ENCODE results near the gene NSMCE3. TPM values are rescaled to one million over a fixed set of nuclear protein-coding genes. Genes with fewer than 3 reads are reported as not detected.
"Not testable (repeated sequence)": the region's sequence is repeated elsewhere in the genome, so short reads cannot be mapped to it uniquely, and the experiment has no call there.

The NSMCE3 gene
- total and polyA plus RNA-seq, 9 of the 15 experiments (the other 6 are each of a cell fraction or from before 2014, with no cell fraction given) = 0.92 to 8.4 (median 5.4) TPM

- 14% methylated on average over 14 of the region's 19 CpGs for WGBS (ENCODE audit: insufficient coverage, low coverage, missing lambda C conversion rate)
These were observed 45.2 kb downstream of the NSMCE3 start for GRCh38 chr15:29224235-29224986.

GRCh38 chr15:29223640-29224039 is 46.0 kb downstream of the NSMCE3 start:
- H3K9ac ChIP-seq (ENCODE audit: insufficient read depth in 1 of 2, low read depth in 2 of 2, low read length in 2 of 2) = no peak overlapping the region
- H4K20me1 ChIP-seq (replicated peaks; ENCODE audit: control insufficient read depth, insufficient read depth, low read length) = no peaks in the 10 kb centered on the region; the same call in 1 of the 2 replicates
- ATAC-seq (no peak; the same call in 1 of the 3 replicates), FAIRE-seq (no peak), DNase-seq (ENCODE audit: extremely low read depth in 1 of 4, low spot score in 3 of 4) (no peak)
- H3K79me2 ChIP-seq (ENCODE audit: control insufficient read depth, insufficient read depth, low read length) = no peaks in the 10 kb centered on the region
- no peaks in the 10 kb centered on the region for H3K36me3 ChIP-seq (ENCODE audit: control insufficient read depth, insufficient read depth, low read length)
- H3K4me2 ChIP-seq (ENCODE audit: insufficient read depth, low read length) = peak overlapping the region; percentile 41
- BruUV-seq (replicated peaks) = no TSS peak
- in situ Hi-C loops (cut with MboI) (no loop called here), intact Hi-C loops (cut with micrococcal nuclease) (no loop called here)
- ChIA-PET POLR2A (interaction anchor here (0.7 kb wide), 2 partner anchors 94 to 96 kb away, joined by 3 to 4 read pairs; no protein-coding TSS in a partner anchor), CTCF (ENCODE audit: low intra/inter-chr PET ratio) (no interaction called here)
- H3K4me1 ChIP-seq (replicated peaks in 1 of 2; ENCODE audit: control insufficient read depth in 2 of 2, insufficient read depth in 2 of 2, low read length in 2 of 2) = peaks cover 0 to 7% of the 10 kb centered on the region in 2 experiments; a peak in 2 of 5 replicates
- no peak overlapping the region for H3K27ac ChIP-seq (ENCODE audit: extremely low read depth, low read depth, low read length)
- no peaks in the 10 kb centered on the region for H3K9me1 ChIP-seq (ENCODE audit: control insufficient read depth, insufficient read depth, low read length)
- no peak overlapping the region for H3K4me3 ChIP-seq
- H2AFZ ChIP-seq (ENCODE audit: low read depth, low read length) = 0 out of 2 replicates have a peak overlapping the region, but pooled peaks have one; percentile 8
- peaks cover 33 to 59% of the 10 kb centered on the region in 2 experiments for H3K27me3 ChIP-seq (ENCODE audit: control insufficient read depth in 2 of 2, insufficient read depth in 2 of 2, low read length in 2 of 2)
- no peaks in the 10 kb centered on the region for H3K9me3 ChIP-seq (replicated peaks; ENCODE audit: control insufficient read depth, insufficient read depth, low read depth, low read length)
- 3% methylated on average over 11 of the region's 11 CpGs for WGBS (ENCODE audit: insufficient coverage, low coverage, missing lambda C conversion rate)
- TF ChIP-seq ZZZ3 (IDR thresholded peaks at IDR 0.05) (no peak), ZNF280B (CRISPR knock-in tag; IDR thresholded peaks at IDR 0.05) (no peak), GATAD2A (IDR thresholded peaks at IDR 0.05) (no peak), GATAD2B (IDR thresholded peaks at IDR 0.05; ENCODE audit: borderline replicate concordance) (no peak), ETS1 (conservative IDR thresholded peaks at IDR 0.05; ENCODE audit: control insufficient read depth, low read depth, low read length) (no peak), BRF2 (IDR thresholded peaks at IDR 0.05; ENCODE audit: borderline replicate concordance, insufficient read depth, insufficient read length) (no peak)

More at GRCh38 chr15:29224235-29224986, 45.2 kb downstream of the NSMCE3 start:
- BruUV-seq (replicated peaks); H4K20me1 ChIP-seq (replicated peaks; ENCODE audit: control insufficient read depth, insufficient read depth, low read length); H3K27ac ChIP-seq (ENCODE audit: extremely low read depth, low read depth, low read length); H3K79me2 ChIP-seq (ENCODE audit: control insufficient read depth, insufficient read depth, low read length); intact Hi-C loops (cut with micrococcal nuclease); in situ Hi-C loops (cut with MboI); H3K4me3 ChIP-seq; H3K9ac ChIP-seq (ENCODE audit: insufficient read depth in 1 of 2, low read depth in 2 of 2, low read length in 2 of 2); H3K9me1 ChIP-seq (ENCODE audit: control insufficient read depth, insufficient read depth, low read length); CTCF ChIA-PET (ENCODE audit: low intra/inter-chr PET ratio); H3K9me3 ChIP-seq (replicated peaks; ENCODE audit: control insufficient read depth, insufficient read depth, low read depth, low read length); H3K4me1 ChIP-seq (replicated peaks in 1 of 2; ENCODE audit: control insufficient read depth in 2 of 2, insufficient read depth in 2 of 2, low read length in 2 of 2); H3K36me3 ChIP-seq (ENCODE audit: control insufficient read depth, insufficient read depth, low read length); FAIRE-seq; H2AFZ ChIP-seq (ENCODE audit: low read depth, low read length): not testable (repeated sequence)
- Histone ChIP-seq H3K4me2 (ENCODE audit: insufficient read depth, low read length) (peak overlapping the region; percentile 41), H3K27me3 (ENCODE audit: control insufficient read depth in 2 of 2, insufficient read depth in 2 of 2, low read length in 2 of 2) (peaks cover 33 to 59% of the 10 kb centered on the region in 2 experiments)
- peak; percentile 56 for ATAC-seq
- peak; percentile 66 for TF ChIP-seq NFYB (IDR thresholded peaks at IDR 0.05; ENCODE audit: extremely low read depth, insufficient read length)
- TF ChIP-seq NRF1 (conservative IDR thresholded peaks at IDR 0.05 in 1 of 2, IDR thresholded peaks at IDR 0.05 in 1 of 2) = peak; percentile 30 to 44; a peak in 3 of 4 replicates
- peak in 1 of 4 experiments; percentile 4 for DNase-seq (ENCODE audit: extremely low read depth in 1 of 4, low spot score in 3 of 4)
- POLR2A ChIA-PET = interaction anchor here (0.7 to 0.8 kb wide), 2 partner anchors 9 to 44 kb away, joined by 3 to 4 read pairs; no protein-coding TSS in a partner anchor

Measured in K562 (cell line).